Activated naive CD4-positive, alpha-beta T cell treated with anti-CD3 and anti-CD28 coated beads, Interleukin-2, amount 10 ng/mL, durations not matched to agents 7 days and 5 days (primary cell): ENCODE measurements around the gene G6PC1.
"Not testable (repeated sequence)": the region's sequence is repeated elsewhere in the genome, so short reads cannot be mapped to it uniquely, and the experiment has no call there.

Experiments used
- CTCF ChIA-PET: fragments of 350-600 bp; sonication (Branson Sonifier 250); formaldehyde crosslinking; loops from one replicate; lab custom pipeline; 2021; ENCODE audit warnings: antibody characterized with exemption; lab: Charles Lee
- DNase-seq: peaks from one replicate; pipeline ENCODE4 v3.0.0-alpha.2; 2020
- H3K27ac Mint-ChIP-seq: one replicate; pipeline ENCODE4 v1.8.0; 2021; ENCODE audit warnings: mild to moderate bottlenecking, moderate library complexity, mixed read lengths
- H3K27me3 Mint-ChIP-seq: one replicate; pipeline ENCODE4 v1.8.0; 2021; ENCODE audit warnings: mild to moderate bottlenecking, mixed read lengths
- H3K36me3 Mint-ChIP-seq: one replicate; pipeline ENCODE4 v1.8.0; 2021; ENCODE audit warnings: mixed read lengths
- H3K4me1 Mint-ChIP-seq: one replicate; pipeline ENCODE4 v1.8.0; 2021; ENCODE audit warnings: mixed read lengths
- H3K4me3 Mint-ChIP-seq: one replicate; pipeline ENCODE4 v1.8.0; 2021; ENCODE audit warnings: mild to moderate bottlenecking, moderate library complexity, mixed read lengths
- H3K9me3 Mint-ChIP-seq: one replicate; pipeline ENCODE4 v1.8.0; 2021; ENCODE audit warnings: mixed read lengths

The G6PC1 gene

DNA sequence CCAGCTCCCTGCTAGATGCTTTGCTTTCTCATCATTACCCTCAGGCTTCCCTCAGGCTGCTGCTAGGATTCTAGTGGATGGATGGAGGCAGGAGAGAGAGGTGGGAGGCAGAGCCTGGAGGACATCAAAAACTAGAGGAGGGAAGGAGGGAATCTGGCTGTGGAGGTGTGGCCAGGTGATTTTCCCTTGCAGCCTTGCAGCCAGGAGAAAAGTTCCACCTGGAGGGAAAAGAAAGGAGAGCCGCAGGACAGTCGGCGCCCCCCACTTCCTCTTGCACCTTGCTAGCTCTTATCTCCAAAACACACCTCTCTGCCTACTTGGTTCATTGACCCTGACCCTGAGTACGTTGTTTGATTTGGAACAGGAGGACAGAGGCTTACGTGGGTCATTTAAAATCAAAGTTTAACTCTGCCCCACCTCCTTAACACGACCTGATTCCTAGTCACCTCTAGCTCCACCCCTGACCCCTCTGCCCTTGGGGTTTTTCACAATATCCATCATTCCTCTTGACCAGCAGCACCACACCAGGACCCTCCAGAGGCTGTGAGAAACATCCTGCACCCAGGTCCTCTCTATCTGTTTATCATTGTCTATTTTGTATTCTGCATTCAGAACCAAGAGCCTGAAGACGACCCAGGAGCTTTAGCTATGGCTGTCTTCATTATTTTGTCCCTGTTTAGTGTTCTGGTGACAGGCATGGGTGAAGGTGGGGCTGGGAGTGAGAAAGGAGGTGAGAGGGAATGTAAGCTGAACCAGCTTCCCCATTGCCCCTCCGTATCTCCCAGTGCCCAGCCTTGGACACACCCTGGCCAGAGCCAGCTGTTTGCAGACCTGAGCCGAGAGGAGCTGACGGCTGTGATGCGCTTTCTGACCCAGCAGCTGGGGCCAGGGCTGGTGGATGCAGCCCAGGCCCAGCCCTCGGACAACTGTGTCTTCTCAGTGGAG lies 33.7 kb upstream of the G6PC1 start:
- Mint-ChIP-seq H3K36me3 (no peaks in the 10 kb centered on the region), H3K27me3 (peaks cover 32% of the 10 kb centered on the region), H3K9me3 (peaks cover 3% of the 10 kb centered on the region), H3K4me1 (no peaks in the 10 kb centered on the region), H3K4me3 (no peak overlapping the region), H3K27ac (no peak overlapping the region)
- CTCF ChIA-PET, result no interaction called here
- DNase-seq, result no peak

DNA sequence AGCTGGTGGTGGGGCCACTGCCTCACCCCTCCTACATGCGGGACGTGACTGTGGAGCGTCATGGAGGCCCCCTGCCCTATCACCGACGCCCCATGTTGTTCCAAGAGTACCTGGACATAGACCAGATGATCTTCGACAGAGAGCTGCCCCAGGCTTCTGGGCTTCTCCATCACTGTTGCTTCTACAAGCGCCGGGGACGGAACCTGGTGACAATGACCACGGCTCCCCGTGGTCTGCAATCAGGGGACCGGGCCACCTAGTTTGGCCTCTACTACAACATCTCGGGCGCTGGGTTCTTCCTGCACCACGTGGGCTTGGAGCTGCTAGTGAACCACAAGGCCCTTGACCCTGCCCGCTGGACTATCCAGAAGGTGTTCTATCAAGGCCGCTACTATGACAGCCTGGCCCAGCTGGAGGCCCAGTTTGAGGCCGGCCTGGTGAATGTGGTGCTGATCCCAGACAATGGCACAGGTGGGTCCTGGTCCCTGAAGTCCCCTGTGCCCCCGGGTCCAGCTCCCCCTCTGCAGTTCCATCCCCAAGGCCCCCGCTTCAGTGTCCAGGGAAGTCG lies 32.8 kb upstream of the G6PC1 start:
- H3K4me3 Mint-ChIP-seq, H3K36me3 Mint-ChIP-seq, H3K27ac Mint-ChIP-seq, CTCF ChIA-PET, H3K4me1 Mint-ChIP-seq, H3K9me3 Mint-ChIP-seq, DNase-seq: not testable (repeated sequence)
- H3K27me3 Mint-ChIP-seq, result peaks cover 32% of the 10 kb centered on the region

DNA sequence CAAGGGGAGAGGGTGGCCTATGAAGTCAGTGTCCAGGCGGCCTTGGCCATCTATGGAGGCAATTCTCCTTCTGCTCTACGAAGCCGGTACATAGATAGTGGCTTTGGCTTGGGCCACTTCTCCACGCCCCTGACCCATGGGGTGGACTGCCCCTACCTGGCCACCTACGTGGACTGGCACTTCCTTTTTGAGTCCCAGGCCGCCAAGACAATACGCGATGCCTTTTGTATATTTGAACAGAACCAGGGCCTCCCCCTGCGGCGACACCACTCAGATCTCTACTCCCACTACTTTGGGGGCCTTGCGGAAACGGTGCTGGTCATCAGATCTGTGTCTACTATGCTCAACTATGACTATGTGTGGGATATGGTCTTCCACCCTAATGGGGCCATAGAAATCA lies 32.3 kb upstream of the G6PC1 start:
- H3K36me3 Mint-ChIP-seq, result no peaks in the 10 kb centered on the region
- no peaks in the 10 kb centered on the region for H3K4me1 Mint-ChIP-seq
- peaks cover 37% of the 10 kb centered on the region for H3K27me3 Mint-ChIP-seq
- H3K27ac Mint-ChIP-seq, result no peak overlapping the region
- no peak for DNase-seq
- H3K9me3 Mint-ChIP-seq, result peaks cover 3% of the 10 kb centered on the region
- CTCF ChIA-PET, result no interaction called here
- H3K4me3 Mint-ChIP-seq, result no peak overlapping the region

GRCh38 chr17:42871647-42872046 lies 29.0 kb upstream of the G6PC1 start:
- peaks cover 21% of the 10 kb centered on the region for H3K27me3 Mint-ChIP-seq
- CTCF ChIA-PET, result no interaction called here
- peaks cover 3% of the 10 kb centered on the region for H3K9me3 Mint-ChIP-seq
- no peak overlapping the region for H3K4me3 Mint-ChIP-seq
- H3K27ac Mint-ChIP-seq, result no peak overlapping the region
- no peaks in the 10 kb centered on the region for H3K4me1 Mint-ChIP-seq
- DNase-seq, result no peak
- H3K36me3 Mint-ChIP-seq, result no peaks in the 10 kb centered on the region

DNA sequence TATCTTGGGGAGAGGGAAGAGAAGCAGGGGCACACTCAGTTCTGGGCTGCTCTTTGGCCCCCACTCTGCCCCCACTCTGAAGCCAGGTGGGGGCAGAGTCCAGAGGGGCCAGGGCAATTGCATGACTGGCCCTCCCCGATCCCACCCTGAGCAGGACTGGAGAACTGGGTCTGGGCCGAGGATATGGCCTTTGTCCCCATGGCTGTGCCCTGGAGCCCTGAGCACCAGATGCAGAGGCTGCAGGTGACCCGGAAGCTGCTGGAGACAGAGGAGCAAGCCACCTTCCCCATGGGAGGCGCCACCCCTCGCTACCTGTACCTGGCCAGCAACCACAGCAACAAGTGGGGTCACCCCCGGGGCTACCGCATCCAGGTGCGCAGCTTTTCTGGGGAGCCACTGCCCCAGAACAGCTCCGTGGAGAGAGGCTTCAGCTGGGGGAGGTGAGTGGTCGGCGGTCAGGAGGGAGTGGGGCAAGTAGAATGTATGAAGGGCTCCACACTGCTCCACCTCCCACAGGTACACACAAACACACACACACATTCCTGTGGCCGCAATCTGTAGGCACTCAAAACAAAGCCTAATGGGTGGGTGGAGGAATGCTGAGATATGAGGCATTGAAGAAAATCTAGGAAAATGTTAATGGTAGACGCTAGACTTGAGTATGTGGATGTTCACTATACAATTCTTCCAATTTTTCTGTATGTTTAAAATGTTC lies 28.2 kb upstream of the G6PC1 start:
- H3K4me3 Mint-ChIP-seq, result no peak overlapping the region
- no peak overlapping the region for H3K27ac Mint-ChIP-seq
- CTCF ChIA-PET, result interaction anchor here (0.5 kb wide), 1 partner anchor 25 kb away, joined by 3 read pairs; no protein-coding TSS in a partner anchor
- DNase-seq, result no peak
- H3K4me1 Mint-ChIP-seq, result no peaks in the 10 kb centered on the region
- H3K9me3 Mint-ChIP-seq, result peaks cover 3% of the 10 kb centered on the region
- H3K36me3 Mint-ChIP-seq, result no peaks in the 10 kb centered on the region
- H3K27me3 Mint-ChIP-seq, result peaks cover 21% of the 10 kb centered on the region

- DNase-seq, result no peak
- CTCF ChIA-PET, result no interaction called here
- Mint-ChIP-seq H3K4me1 (no peaks in the 10 kb centered on the region), H3K9me3 (peaks cover 3% of the 10 kb centered on the region), H3K36me3 (no peaks in the 10 kb centered on the region), H3K27me3 (peaks cover 30% of the 10 kb centered on the region), H3K27ac (no peak overlapping the region), H3K4me3 (no peak overlapping the region)
Measured at GRCh38 chr17:42873315-42873714, 27.3 kb upstream of the G6PC1 start.

DNA sequence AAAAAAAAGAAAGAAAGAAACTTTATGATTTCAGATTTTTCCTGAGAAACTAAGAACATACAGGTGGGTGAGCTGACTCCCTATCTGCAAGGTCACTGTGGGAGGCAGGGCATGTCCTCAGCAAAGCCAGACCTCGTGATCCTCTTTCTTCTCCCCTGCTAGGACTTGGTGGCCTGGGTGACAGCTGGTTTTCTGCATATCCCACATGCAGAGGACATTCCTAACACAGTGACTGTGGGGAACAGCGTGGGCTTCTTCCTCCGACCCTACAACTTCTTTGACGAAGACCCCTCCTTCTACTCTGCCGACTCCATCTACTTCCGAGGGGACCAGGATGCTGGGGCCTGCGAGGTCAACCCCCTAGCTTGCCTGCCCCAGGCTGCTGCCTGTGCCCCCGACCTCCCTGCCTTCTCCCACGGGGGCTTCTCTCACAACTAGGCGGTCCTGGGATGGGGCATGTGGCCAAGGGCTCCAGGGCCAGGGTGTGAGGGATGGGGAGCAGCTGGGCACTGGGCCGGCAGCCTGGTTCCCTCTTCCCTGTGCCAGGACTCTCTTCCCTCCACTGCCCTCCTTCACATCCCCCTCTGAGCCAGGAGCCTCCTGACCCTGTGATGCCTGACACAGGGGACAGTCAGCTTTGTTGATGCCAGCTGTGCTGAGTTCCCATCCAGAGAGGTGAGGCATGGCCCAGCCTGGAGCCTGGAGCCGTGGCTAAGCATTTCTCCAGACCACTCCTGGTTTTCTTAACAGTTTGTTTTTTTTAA lies 26.5 kb upstream of the G6PC1 start:
- CTCF ChIA-PET, DNase-seq: not testable (repeated sequence)

GRCh38 chr17:42877037-42877436 lies 23.6 kb upstream of the G6PC1 start:
- H3K27ac Mint-ChIP-seq, result no peak overlapping the region
- no peak for DNase-seq
- no peaks in the 10 kb centered on the region for H3K36me3 Mint-ChIP-seq
- H3K27me3 Mint-ChIP-seq, result peaks cover 39% of the 10 kb centered on the region
- CTCF ChIA-PET, result no interaction called here
- H3K9me3 Mint-ChIP-seq, result no peaks in the 10 kb centered on the region
- H3K4me1 Mint-ChIP-seq, result no peaks in the 10 kb centered on the region
- H3K4me3 Mint-ChIP-seq, result no peak overlapping the region

More for the DNA sequence above, 26.5 kb upstream of the G6PC1 start:
- not testable (repeated sequence) for H3K4me1 Mint-ChIP-seq, H3K27ac Mint-ChIP-seq, H3K36me3 Mint-ChIP-seq, H3K9me3 Mint-ChIP-seq, H3K4me3 Mint-ChIP-seq
- peaks cover 35% of the 10 kb centered on the region for H3K27me3 Mint-ChIP-seq

- Mint-ChIP-seq H3K4me3 (no peak overlapping the region), H3K36me3 (no peaks in the 10 kb centered on the region), H3K4me1 (no peaks in the 10 kb centered on the region), H3K27me3 (peaks cover 38% of the 10 kb centered on the region), H3K27ac (no peak overlapping the region), H3K9me3 (no peaks in the 10 kb centered on the region)
- CTCF ChIA-PET, result no interaction called here
- no peak for DNase-seq
Measured at GRCh38 chr17:42878123-42878880, 22.3 kb upstream of the G6PC1 start.

GRCh38 chr17:42878924-42879595 lies 21.5 kb upstream of the G6PC1 start:
- Mint-ChIP-seq H3K4me1 (no peaks in the 10 kb centered on the region), H3K27me3 (peaks cover 36% of the 10 kb centered on the region), H3K4me3 (no peak overlapping the region), H3K27ac (no peak overlapping the region), H3K36me3 (no peaks in the 10 kb centered on the region), H3K9me3 (no peaks in the 10 kb centered on the region)
- no peak for DNase-seq
- CTCF ChIA-PET, result no interaction called here

DNA sequence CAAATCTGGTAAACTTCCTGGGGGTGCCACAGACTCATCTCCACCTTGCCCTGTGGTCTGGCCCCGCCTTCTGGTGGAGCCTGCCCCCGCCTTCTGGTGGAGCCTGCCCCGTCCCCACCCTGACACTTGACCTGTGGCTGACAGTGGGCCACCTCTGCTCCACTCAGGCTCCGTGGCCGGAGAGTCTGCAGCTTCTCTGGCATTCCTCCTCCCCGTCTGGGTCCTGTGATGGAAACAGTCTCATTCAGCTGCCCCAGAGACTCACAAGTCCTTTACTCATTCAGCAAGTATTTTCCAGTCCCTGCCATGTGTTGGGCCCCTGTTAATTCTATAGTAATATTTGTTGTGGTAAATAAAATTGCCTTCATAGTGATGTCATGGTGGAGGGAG lies 21.0 kb upstream of the G6PC1 start:
- H3K4me1 Mint-ChIP-seq, result no peaks in the 10 kb centered on the region
- peaks cover 40% of the 10 kb centered on the region for H3K27me3 Mint-ChIP-seq
- CTCF ChIA-PET, result no interaction called here
- no peaks in the 10 kb centered on the region for H3K36me3 Mint-ChIP-seq
- H3K27ac Mint-ChIP-seq, result no peak overlapping the region
- no peaks in the 10 kb centered on the region for H3K9me3 Mint-ChIP-seq
- no peak overlapping the region for H3K4me3 Mint-ChIP-seq
- DNase-seq, result no peak

DNA sequence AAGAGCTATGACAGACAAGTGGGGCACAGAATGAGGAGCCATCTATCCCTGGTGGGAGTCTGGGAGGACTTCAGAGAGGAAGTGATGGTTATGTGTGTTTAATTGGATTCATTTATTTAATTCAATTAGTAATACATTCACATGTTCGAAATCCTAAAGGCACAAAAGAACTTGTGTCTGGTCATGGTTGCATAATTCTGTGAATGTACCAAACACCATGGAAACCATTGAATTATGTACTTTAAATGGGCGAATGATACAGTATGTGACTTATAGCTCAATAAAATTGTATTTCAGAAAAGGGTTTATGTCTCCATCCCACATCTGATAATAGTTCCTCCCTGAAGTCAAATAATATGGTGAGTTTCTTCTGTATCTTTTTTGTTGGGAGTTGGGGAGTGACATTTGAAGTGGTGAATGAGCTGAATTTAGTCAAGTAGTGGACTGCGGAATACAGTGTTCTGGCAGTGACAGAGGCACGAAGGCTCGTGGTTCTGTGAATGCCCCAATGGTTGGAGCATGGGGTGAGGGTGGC lies 19.8 kb upstream of the G6PC1 start:
- H3K4me1 Mint-ChIP-seq, result no peaks in the 10 kb centered on the region
- no peaks in the 10 kb centered on the region for H3K36me3 Mint-ChIP-seq
- no peaks in the 10 kb centered on the region for H3K9me3 Mint-ChIP-seq
- peaks cover 44% of the 10 kb centered on the region for H3K27me3 Mint-ChIP-seq
- no peak overlapping the region for H3K4me3 Mint-ChIP-seq
- CTCF ChIA-PET, result no interaction called here
- H3K27ac Mint-ChIP-seq, result no peak overlapping the region
- DNase-seq, result no peak

DNA sequence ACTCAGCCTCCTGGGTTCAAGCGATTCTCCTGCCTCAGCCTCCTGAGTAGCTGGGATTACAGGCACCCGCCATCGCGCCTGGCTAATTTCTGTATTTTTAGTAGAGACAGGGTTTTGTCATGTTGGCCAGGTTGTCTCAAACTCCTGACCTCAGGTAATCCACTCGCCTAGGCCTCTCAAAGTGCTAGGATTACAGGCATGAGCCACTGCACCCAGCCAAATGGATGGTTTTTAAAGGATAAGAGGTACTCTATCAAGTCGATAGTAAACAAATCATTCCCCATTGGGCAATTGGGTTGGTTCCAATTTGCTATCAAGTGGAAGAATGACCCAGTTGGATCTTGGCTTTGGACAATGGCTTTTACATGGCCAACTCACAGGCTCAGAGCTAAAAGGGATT lies 18.9 kb upstream of the G6PC1 start:
- DNase-seq, H3K9me3 Mint-ChIP-seq, H3K4me3 Mint-ChIP-seq, H3K36me3 Mint-ChIP-seq, H3K4me1 Mint-ChIP-seq, CTCF ChIA-PET, H3K27ac Mint-ChIP-seq: not testable (repeated sequence)
- peaks cover 46% of the 10 kb centered on the region for H3K27me3 Mint-ChIP-seq
